Esophagus muscularis mucosa (tissue), 3 donors: ENCODE measurements around the gene CDK5R2.

ENCODE experiments used
- CTCF ChIP-seq, 3 experiments: fragments of 200-600 bp in 2 of 3; fragments of 450-650 bp in 1 of 3; sonication (generic) in 2 of 3; IDR thresholded peaks; one replicate each; pipeline ENCODE4 v1.5.1; 2017 to 2019; ENCODE audit warnings: antibody characterized with exemption in 3 of 3, mild to moderate bottlenecking in 2 of 3, moderate library complexity in 1 of 3
- POLR2A ChIP-seq: fragments of 450-650 bp; IDR thresholded peaks from one replicate; pipeline ENCODE4 v1.6.1; 2017; ENCODE audit warnings: antibody characterized with exemption, moderate library complexity, mild to moderate bottlenecking, low read depth

DNA sequence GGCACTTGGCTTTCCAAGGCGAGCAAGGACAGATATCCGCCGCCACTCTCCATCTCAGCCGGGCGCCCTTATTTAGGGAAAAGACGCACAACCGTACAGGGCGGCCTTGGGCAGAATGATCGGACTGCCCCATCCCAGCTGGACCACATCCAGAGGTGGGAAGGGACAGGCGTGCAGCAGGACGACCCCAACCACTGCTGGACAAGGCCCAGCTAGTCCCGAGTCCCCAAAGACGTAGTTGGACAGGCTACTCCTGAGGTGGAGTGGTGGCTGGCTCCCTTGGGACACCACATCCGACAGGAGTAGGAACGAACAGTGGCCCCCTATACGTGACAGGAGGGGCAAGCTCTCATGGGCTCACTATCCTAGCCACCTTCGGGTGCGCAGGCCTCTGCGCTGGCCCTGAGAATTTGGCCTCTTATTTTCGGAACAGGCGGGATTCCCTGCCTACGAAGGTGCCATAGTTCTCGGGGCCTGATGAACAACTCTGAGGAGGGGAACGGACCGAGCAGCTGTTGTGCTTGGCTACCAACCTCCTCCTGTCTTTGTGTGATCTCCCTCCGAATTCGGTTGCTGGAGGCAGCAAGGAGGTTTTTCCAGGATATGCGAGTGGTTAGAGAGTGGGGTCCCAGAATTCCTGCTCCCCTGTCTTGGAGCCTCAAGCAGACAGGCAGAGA lies 23.3 kb downstream of the CDK5R2 start:
- TF ChIP-seq CTCF (IDR thresholded peaks at IDR 0.05) = no peak
- TF ChIP-seq POLR2A = no peak
